Psoas muscle (tissue), 8 donors: Measurements from ENCODE around the gene AHR. TPM values are rescaled to one million over a fixed set of nuclear protein-coding genes. Genes with fewer than 3 reads are reported as not detected.

ENCODE experiments used
- ATAC-seq, 4 donors: fragments of 200-7000 bp; cut with Tn5 transposase; one replicate each; pipeline ENCODE4 v1.9.1; 2020; ENCODE audit warnings: moderate library complexity in 3 of 4, mild to moderate bottlenecking in 2 of 4
- DNase-seq, 2 donors: peaks; one replicate each; pipeline ENCODE4 v3.0.0-alpha.2; 2020
- H3K27ac ChIP-seq: fragments of 200-600 bp; one replicate; pipeline ENCODE4 v1.8.0; 2022
- H3K27me3 ChIP-seq, 3 donors: fragments of 200-600 bp in 1 of 3; one replicate each; pipeline versions ENCODE4 v1.6.1 to v1.8.0; 2013 to 2022; ENCODE audit warnings: low read length in 2 of 3, mild to moderate bottlenecking in 2 of 3, moderate library complexity in 1 of 3; ENCODE audit not compliant: insufficient read depth in 3 of 3
- H3K36me3 ChIP-seq, 2 donors: fragments of 200-600 bp in 1 of 2; one replicate each; pipeline versions ENCODE4 v1.6.1 to v1.8.0; 2013 to 2022; ENCODE audit warnings: low read depth in 1 of 2, mild to moderate bottlenecking in 1 of 2, moderate library complexity in 1 of 2; ENCODE audit not compliant: insufficient read depth in 1 of 2
- H3K4me1 ChIP-seq: fragments of 200-600 bp; one replicate; pipeline ENCODE4 v1.8.0; 2022
- H3K4me3 ChIP-seq: fragments of 200-600 bp; one replicate; pipeline ENCODE4 v1.8.0; 2022; ENCODE audit warnings: mild to moderate bottlenecking
- H3K9me3 ChIP-seq: fragments of 200-600 bp; one replicate; pipeline ENCODE4 v1.8.0; 2022
- CTCF ChIP-seq: fragments of 200-600 bp; IDR thresholded peaks from one replicate; pipeline ENCODE4 v1.8.0; 2022; ENCODE audit warnings: antibody characterized with exemption
- WGBS, 3 donors: extraction: QIAGEN DNeasy Blood & Tissue Kit; methylation state at CpG; one replicate each; pipeline versions ENCODE4 v1.1.6 to v1.1.7; 2013; 5-methylcytosine and 5-hydroxymethylcytosine counted together
- intact Hi-C, 2 donors: fragments of 100-400 bp; cut with DNase I; formaldehyde crosslinking; loops; one replicate each; pipeline versions ENCODE4 v1.11.0 to v1.14.2; 2022
- polyA plus RNA-seq, 3 donors: library from polyadenylated mRNA; stranded (reverse); fragments of 200-250 nt; gene quantifications; one replicate each; pipeline ENCODE4 v1.2.3, GENCODE V29; 2013
- total RNA-seq, 4 donors: library from RNA; stranded (reverse); fragmentation: NEBNext Ultra II Directional in 2 of 4; extraction: Animal tissue kit (Norgen Biotek cat#: 25700) in 2 of 4; gene quantifications; one replicate each; pipeline versions ENCODE4 v1.2.1 to v1.2.4, GENCODE V29; 2021 to 2023
- donor health status: healthy with polysubstance abuse.
- donor health status: DM: no; HTN: no; CAD: no; lungs with moderate emphysema.
- donor health status: Bipolar disorder and iron deficiency.
- donor health status: healthy.
- donor health status: DM: yes; HTN: yes; CAD: no.
- donor health status: DM: no; HTN: no; CAD: no.
- donor health status: DM: no; HTN: no; CAD: no.
- donor health status: DM: yes; HTN: yes; CAD: no.

AHR gene
- total and polyA plus RNA-seq, 7 donors = 1.4 to 9.2 (median 3.8) TPM

- H3K9me3 ChIP-seq = no peaks in the 10 kb centered on the region
- H3K4me1 ChIP-seq = no peaks in the 10 kb centered on the region
- DNase-seq (no peak), ATAC-seq (no peak)
- intact Hi-C loops = no loop called here
- H3K27me3 ChIP-seq = no peaks in the 10 kb centered on the region
- peaks cover 0 to 11% of the 10 kb centered on the region in 2 donors for H3K36me3 ChIP-seq
- WGBS, 3 donors = 70 to 81% (median 71%) methylated on average over 4 of the region's 4 CpGs
- no peak for TF ChIP-seq CTCF
- no peak overlapping the region for H3K4me3 ChIP-seq
- H3K27ac ChIP-seq = no peak overlapping the region
Observed at GRCh38 chr7:17336168-17336567, 37.7 kb downstream of the AHR start.

- intact Hi-C loops = no loop called here
- Histone ChIP-seq H3K9me3 (no peaks in the 10 kb centered on the region), H3K4me3 (no peak overlapping the region), H3K27me3 (no peaks in the 10 kb centered on the region), H3K4me1 (no peaks in the 10 kb centered on the region), H3K27ac (no peak overlapping the region), H3K36me3 (peaks cover 0 to 4% of the 10 kb centered on the region in 2 donors)
- ATAC-seq = no peak
- no peak for TF ChIP-seq CTCF
- WGBS, 3 donors = 51 to 61% (median 52%) methylated on average over 2 of the region's 2 CpGs
- DNase-seq = no peak
Observed at GRCh38 chr7:17339139-17339538, 40.7 kb downstream of the AHR start.

GRCh38 chr7:17339952-17340351, 41.5 kb downstream of the AHR start:
- Histone ChIP-seq H3K36me3 (peaks cover 0 to 1% of the 10 kb centered on the region in 2 donors), H3K4me1 (no peaks in the 10 kb centered on the region)
- intact Hi-C loops = no loop called here

GRCh38 chr7:17340655-17341054, 42.2 kb downstream of the AHR start:
- no peak for TF ChIP-seq CTCF
- Histone ChIP-seq H3K27ac (no peak overlapping the region), H3K4me1 (no peaks in the 10 kb centered on the region), H3K9me3 (no peaks in the 10 kb centered on the region), H3K36me3 (no peaks in the 10 kb centered on the region), H3K4me3 (no peak overlapping the region), H3K27me3 (no peaks in the 10 kb centered on the region)
- no peak for ATAC-seq
- no peak for DNase-seq
- WGBS, 3 donors = 59 to 72% (median 60%) methylated on average over 1 of the region's 1 CpG
- intact Hi-C loops = no loop called here

More at GRCh38 chr7:17339952-17340351, 41.5 kb downstream of the AHR start:
- DNase-seq (no peak), ATAC-seq (no peak)
- Histone ChIP-seq H3K27me3 (no peaks in the 10 kb centered on the region), H3K9me3 (no peaks in the 10 kb centered on the region), H3K27ac (no peak overlapping the region), H3K4me3 (no peak overlapping the region)
- TF ChIP-seq CTCF = no peak
- WGBS, 3 donors = 59 to 79% (median 69%) methylated on average over 4 of the region's 4 CpGs

- no peak for ATAC-seq
- no peaks in the 10 kb centered on the region for H3K9me3 ChIP-seq
- H3K36me3 ChIP-seq = no peaks in the 10 kb centered on the region
- H3K27ac ChIP-seq = no peak overlapping the region
- TF ChIP-seq CTCF = no peak
- no peaks in the 10 kb centered on the region for H3K27me3 ChIP-seq
- no peak for DNase-seq
- WGBS, 3 donors = 35 to 57% (median 41%) methylated on average over 2 of the region's 2 CpGs
- no peaks in the 10 kb centered on the region for H3K4me1 ChIP-seq
- H3K4me3 ChIP-seq = no peak overlapping the region
- intact Hi-C loops = no loop called here
Observed at GRCh38 chr7:17342756-17343155, 44.3 kb downstream of the AHR start.
